ENCODE data around the gene TNFRSF1A. TPM values are rescaled to one million over a fixed set of nuclear protein-coding genes. Genes with fewer than 3 reads are reported as not detected.
A peak's percentile ranks its signal among the peaks of the same experiment; 100 is the strongest.

The TNFRSF1A gene
- total and polyA plus RNA-seq, 2 of the 13 experiments (the other 11 are each of a cell fraction or from before 2014, with no cell fraction given): 41.5 to 61.2 TPM

DNA sequence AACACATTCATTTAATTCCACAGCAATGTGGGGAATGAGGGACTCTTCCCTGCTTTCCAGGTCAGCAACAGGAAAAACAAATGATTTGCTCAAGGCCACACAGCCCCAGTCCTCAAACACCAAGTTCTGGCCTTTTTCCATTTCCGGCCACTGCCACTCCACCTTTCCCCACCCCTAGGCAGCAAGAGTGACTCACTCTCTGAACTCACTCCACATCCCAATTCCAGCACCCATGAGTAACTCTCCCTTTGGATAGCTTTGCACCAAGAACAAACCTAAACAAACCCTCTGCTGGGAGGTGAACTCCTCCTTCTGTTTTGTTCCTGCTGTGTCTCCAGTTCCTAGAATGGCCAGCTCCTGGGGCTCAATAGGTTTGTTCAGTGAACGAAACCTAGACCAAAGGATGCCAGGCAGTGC lies 61.8 kb downstream of the TNFRSF1A start (continued):
- TF ChIP-seq ZBTB42 (CRISPR knock-in tag; IDR thresholded peaks at IDR 0.05) (no peak), ARNT (IDR thresholded peaks at IDR 0.05) (no peak), ZNF275 (CRISPR knock-in tag; IDR thresholded peaks at IDR 0.05; ENCODE audit: borderline replicate concordance) (no peak), SP4 (CRISPR knock-in tag; IDR thresholded peaks at IDR 0.05) (no peak), ZNF687 (CRISPR knock-in tag; IDR thresholded peaks at IDR 0.05) (no peak), NR3C1 (CRISPR knock-in tag; IDR thresholded peaks at IDR 0.05) (no peak), CHCHD3 (CRISPR knock-in tag; IDR thresholded peaks at IDR 0.05) (no peak), CHD2 (IDR thresholded peaks at IDR 0.05; ENCODE audit: low read depth, low read length) (no peak), ATF1 (CRISPR knock-in tag; IDR thresholded peaks at IDR 0.05) (no peak), FOXP1 (IDR thresholded peaks at IDR 0.05) (no peak), FOXP1 (CRISPR knock-in tag; IDR thresholded peaks at IDR 0.05) (peak; percentile 63; the same call in 1 of the 2 replicates), CREB1 (IDR thresholded peaks at IDR 0.05) (no peak), CREB1 (CRISPR knock-in tag; IDR thresholded peaks at IDR 0.05) (no peak), RFX1 (IDR thresholded peaks at IDR 0.05) (no peak), ZNF746 (CRISPR knock-in tag; IDR thresholded peaks at IDR 0.05) (0 out of 2 replicates have a peak, but pooled peaks have one; percentile 46), HMGXB4 (CRISPR knock-in tag; IDR thresholded peaks at IDR 0.05; ENCODE audit: borderline replicate concordance in 1 of 2, low read depth in 1 of 2) (no peak), ZNF326 (CRISPR knock-in tag; IDR thresholded peaks at IDR 0.05; ENCODE audit: borderline replicate concordance) (no peak), ZNF432 (CRISPR knock-in tag; IDR thresholded peaks at IDR 0.05; ENCODE audit: borderline replicate concordance) (no peak), PREB (CRISPR knock-in tag; IDR thresholded peaks at IDR 0.05) (no peak), ZNF784 (CRISPR knock-in tag; IDR thresholded peaks at IDR 0.05; ENCODE audit: borderline replicate concordance) (no peak)
- TF ChIP-seq, protein P1, sequence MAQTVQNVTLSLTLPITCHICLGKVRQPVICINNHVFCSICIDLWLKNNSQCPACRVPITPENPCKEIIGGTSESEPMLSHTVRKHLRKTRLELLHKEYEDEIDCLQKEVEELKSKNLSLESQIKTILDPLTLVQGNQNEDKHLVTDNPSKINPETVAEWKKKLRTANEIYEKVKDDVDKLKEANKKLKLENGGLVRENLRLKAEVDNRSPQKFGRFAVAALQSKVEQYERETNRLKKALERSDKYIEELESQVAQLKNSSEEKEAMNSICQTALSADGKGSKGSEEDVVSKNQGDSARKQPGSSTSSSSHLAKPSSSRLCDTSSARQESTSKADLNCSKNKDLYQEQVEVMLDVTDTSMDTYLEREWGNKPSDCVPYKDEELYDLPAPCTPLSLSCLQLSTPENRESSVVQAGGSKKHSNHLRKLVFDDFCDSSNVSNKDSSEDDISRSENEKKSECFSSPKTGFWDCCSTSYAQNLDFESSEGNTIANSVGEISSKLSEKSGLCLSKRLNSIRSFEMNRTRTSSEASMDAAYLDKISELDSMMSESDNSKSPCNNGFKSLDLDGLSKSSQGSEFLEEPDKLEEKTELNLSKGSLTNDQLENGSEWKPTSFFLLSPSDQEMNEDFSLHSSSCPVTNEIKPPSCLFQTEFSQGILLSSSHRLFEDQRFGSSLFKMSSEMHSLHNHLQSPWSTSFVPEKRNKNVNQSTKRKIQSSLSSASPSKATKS (CRISPR knock-in tag; IDR thresholded peaks at IDR 0.05): no peak
